ENCODE data around the gene COX14.

- TF ChIP-seq FOXM1 (IDR thresholded peaks at IDR 0.05; ENCODE audit: borderline replicate concordance): no peak
- no peak for TF ChIP-seq NFRKB (IDR thresholded peaks at IDR 0.05)
- no peak for TF ChIP-seq SP1 (IDR thresholded peaks at IDR 0.05)
- TF ChIP-seq TARDBP (IDR thresholded peaks at IDR 0.05): no peak
- no peak for TF ChIP-seq FOXA1 (IDR thresholded peaks at IDR 0.05)
- TF ChIP-seq FOXK2 (IDR thresholded peaks at IDR 0.05): no peak
- TF ChIP-seq ELF4 (IDR thresholded peaks at IDR 0.05): no peak
- no peak for TF ChIP-seq PKNOX1 (IDR thresholded peaks at IDR 0.05)
- TF ChIP-seq SUZ12 (IDR thresholded peaks at IDR 0.05): no peak
- no peak for TF ChIP-seq BHLHE40 (IDR thresholded peaks at IDR 0.05; ENCODE audit: borderline replicate concordance)
- no peak for TF ChIP-seq ARNT (IDR thresholded peaks at IDR 0.05)
- no peak for TF ChIP-seq ZNF384 (IDR thresholded peaks at IDR 0.05)
- TF ChIP-seq LEF1 (IDR thresholded peaks at IDR 0.05; ENCODE audit: borderline replicate concordance): no peak
- TF ChIP-seq HDGF (IDR thresholded peaks at IDR 0.05; ENCODE audit: borderline replicate concordance): no peak
Measured at GRCh38 chr12:50099302-50100008, 12.6 kb upstream of the COX14 start.
